ENCODE results near the gene CTNNBL1.

CTNNBL1 gene

GRCh38 chr20:37777012-37777950, 83.5 kb downstream of the CTNNBL1 start:
- no peak for DNase-seq (ENCODE audit: low read depth)

- DNase-seq (ENCODE audit: low read depth): no peak
Measured at GRCh38 chr20:37777988-37778659, 84.3 kb downstream of the CTNNBL1 start.

GRCh38 chr20:37781626-37782025, 87.8 kb downstream of the CTNNBL1 start:
- DNase-seq (ENCODE audit: low read depth): no peak

GRCh38 chr20:37786043-37786442, 92.2 kb downstream of the CTNNBL1 start:
- DNase-seq (ENCODE audit: low read depth): no peak

- no peak for DNase-seq (ENCODE audit: low read depth)
Measured at GRCh38 chr20:37789408-37789807, 95.6 kb downstream of the CTNNBL1 start.

- DNase-seq (ENCODE audit: low read depth): no peak
Measured at GRCh38 chr20:37790900-37791299, 97.1 kb downstream of the CTNNBL1 start.

- DNase-seq (ENCODE audit: low read depth): no peak
Measured at GRCh38 chr20:37796121-37796520, 102.3 kb downstream of the CTNNBL1 start.

GRCh38 chr20:37796733-37797132, 102.9 kb downstream of the CTNNBL1 start:
- no peak for DNase-seq (ENCODE audit: low read depth)

GRCh38 chr20:37797669-37798175, 103.9 kb downstream of the CTNNBL1 start:
- DNase-seq (ENCODE audit: low read depth): no peak

- no peak for DNase-seq (ENCODE audit: low read depth)
Measured at GRCh38 chr20:37798312-37798711, 104.5 kb downstream of the CTNNBL1 start.

- no peak for DNase-seq (ENCODE audit: low read depth)
Measured at GRCh38 chr20:37800618-37801017, 106.8 kb downstream of the CTNNBL1 start.

GRCh38 chr20:37801921-37802320, 108.1 kb downstream of the CTNNBL1 start:
- no peak for DNase-seq (ENCODE audit: low read depth)

- DNase-seq (ENCODE audit: low read depth): no peak
Measured at GRCh38 chr20:37803438-37804307, 109.8 kb downstream of the CTNNBL1 start.

GRCh38 chr20:37804584-37805566, 111.0 kb downstream of the CTNNBL1 start:
- no peak for DNase-seq (ENCODE audit: low read depth)

- DNase-seq (ENCODE audit: low read depth): no peak
Measured at GRCh38 chr20:37807471-37808232, 113.8 kb downstream of the CTNNBL1 start.

GRCh38 chr20:37808233-37809070, 114.6 kb downstream of the CTNNBL1 start:
- DNase-seq (ENCODE audit: low read depth): no peak

GRCh38 chr20:37810027-37810426, 116.2 kb downstream of the CTNNBL1 start:
- no peak for DNase-seq (ENCODE audit: low read depth)

- DNase-seq (ENCODE audit: low read depth): no peak
Measured at GRCh38 chr20:37816003-37816402, 122.2 kb downstream of the CTNNBL1 start.

- DNase-seq (ENCODE audit: low read depth): no peak
Measured at GRCh38 chr20:37816726-37817125, 122.9 kb downstream of the CTNNBL1 start.

Data from stimulated activated CD8-positive, alpha-beta memory T cell treated with anti-CD3 and anti-CD28 coated beads, Interleukin-15, amount 100 ng/mL, for 24 hours (primary cell).